IPS-20b (cell line): ENCODE measurements around the gene EIF5.

Experiments
- H3K27ac ChIP-seq: one replicate; pipeline ENCODE4 v1.5.1; 2013; ENCODE audit warnings: low read length
- H3K27me3 ChIP-seq: 2 replicates; pipeline ENCODE4 v1.6.1; 2013; ENCODE audit warnings: mild to moderate bottlenecking, low read length, inconsistent platforms; ENCODE audit not compliant: insufficient read depth
- H3K36me3 ChIP-seq: 2 replicates; pipeline ENCODE4 v1.6.1; 2013; ENCODE audit warnings: low read depth, mild to moderate bottlenecking, inconsistent platforms, low read length, moderate library complexity; ENCODE audit not compliant: insufficient read depth
- H3K4me1 ChIP-seq: 2 replicates; pipeline ENCODE4 v1.6.1; 2013; ENCODE audit warnings: mild to moderate bottlenecking, control low read depth, inconsistent platforms, low read length, moderate library complexity; ENCODE audit not compliant: insufficient read depth
- H3K4me3 ChIP-seq: 2 replicates; pipeline ENCODE4 v1.5.1; 2013; ENCODE audit warnings: mild to moderate bottlenecking, low read length, inconsistent platforms
- H3K9ac ChIP-seq: 2 replicates; pipeline ENCODE4 v1.6.1; 2013; ENCODE audit warnings: low read depth, mild to moderate bottlenecking, inconsistent platforms, low read length, moderate library complexity
- H3K9me3 ChIP-seq: 2 replicates; pipeline ENCODE4 v1.6.1; 2013; ENCODE audit warnings: mild to moderate bottlenecking, low read depth, low read length, inconsistent platforms; ENCODE audit not compliant: insufficient read depth

Gene EIF5

DNA sequence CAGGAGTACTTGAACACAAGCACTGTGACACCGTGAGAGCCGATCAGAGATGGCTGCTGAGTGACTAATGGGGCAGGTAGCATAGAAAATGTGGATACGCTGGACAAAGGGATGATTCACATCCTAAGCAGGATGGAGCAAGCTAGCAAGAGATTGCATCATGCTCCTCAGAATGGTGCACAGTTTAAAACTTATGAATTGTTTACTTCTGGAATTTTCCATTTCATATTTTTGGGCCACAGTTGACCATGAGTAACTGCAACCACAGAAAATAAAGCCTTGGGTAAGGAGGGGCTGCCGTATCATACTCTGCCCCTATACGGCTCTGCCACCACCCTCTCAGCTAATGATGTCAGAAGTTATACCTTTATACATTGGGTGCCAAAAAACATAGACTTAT lies 27.8 kb downstream of the EIF5 start:
- H3K27ac ChIP-seq: no peak overlapping the region
- no peaks in the 10 kb centered on the region for H3K27me3 ChIP-seq
- H3K9ac ChIP-seq: no peak overlapping the region
- H3K36me3 ChIP-seq: no peaks in the 10 kb centered on the region
- H3K9me3 ChIP-seq: peaks cover 19% of the 10 kb centered on the region
- H3K4me3 ChIP-seq: no peak overlapping the region
- no peaks in the 10 kb centered on the region for H3K4me1 ChIP-seq

DNA sequence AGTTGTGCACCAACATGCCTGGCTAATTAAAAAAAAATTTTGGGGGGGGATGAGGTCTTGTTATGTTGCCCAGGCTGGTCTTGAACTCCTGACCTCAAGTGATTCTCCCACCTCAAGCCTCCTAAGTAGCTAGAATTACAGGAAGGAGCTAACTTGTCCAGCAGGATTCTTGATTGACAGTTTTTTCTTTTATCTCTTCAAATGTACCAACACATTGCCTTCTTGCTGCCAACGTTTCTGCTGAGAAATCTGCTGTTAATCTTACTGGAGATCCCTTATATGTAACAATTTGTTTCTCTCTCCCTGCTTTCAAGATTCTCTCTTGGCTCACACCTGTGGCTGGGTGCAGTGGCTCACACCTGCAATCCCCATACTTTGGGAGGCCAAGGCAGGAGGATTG lies 28.7 kb downstream of the EIF5 start:
- Histone ChIP-seq H3K9ac (no peak overlapping the region), H3K4me1 (no peaks in the 10 kb centered on the region), H3K36me3 (no peaks in the 10 kb centered on the region), H3K9me3 (peaks cover 19% of the 10 kb centered on the region), H3K27me3 (no peaks in the 10 kb centered on the region), H3K4me3 (no peak overlapping the region), H3K27ac (no peak overlapping the region)

DNA sequence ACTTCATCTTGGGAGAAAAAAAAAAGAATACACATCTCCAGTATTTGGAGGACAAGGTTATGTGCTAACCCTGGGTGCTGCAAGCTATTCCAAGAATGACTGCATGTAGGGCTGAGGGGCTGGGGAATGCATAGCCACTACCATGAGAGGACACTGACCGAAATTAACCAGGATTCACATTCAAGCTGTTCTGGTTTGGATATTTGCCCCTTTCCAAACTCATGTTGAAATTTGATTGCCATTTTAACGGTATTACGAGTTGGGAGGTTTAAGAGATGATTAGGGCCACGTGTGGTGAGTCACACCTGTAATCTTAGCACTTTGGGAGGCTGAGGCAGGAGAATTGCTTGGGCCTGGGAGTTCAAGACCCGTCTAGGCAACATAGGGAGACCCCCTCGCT lies 32.7 kb downstream of the EIF5 start:
- H3K9ac ChIP-seq: no peak overlapping the region
- H3K27ac ChIP-seq: no peak overlapping the region
- peaks cover 18% of the 10 kb centered on the region for H3K9me3 ChIP-seq
- no peaks in the 10 kb centered on the region for H3K27me3 ChIP-seq
- no peaks in the 10 kb centered on the region for H3K4me1 ChIP-seq
- no peaks in the 10 kb centered on the region for H3K36me3 ChIP-seq
- H3K4me3 ChIP-seq: no peak overlapping the region

DNA sequence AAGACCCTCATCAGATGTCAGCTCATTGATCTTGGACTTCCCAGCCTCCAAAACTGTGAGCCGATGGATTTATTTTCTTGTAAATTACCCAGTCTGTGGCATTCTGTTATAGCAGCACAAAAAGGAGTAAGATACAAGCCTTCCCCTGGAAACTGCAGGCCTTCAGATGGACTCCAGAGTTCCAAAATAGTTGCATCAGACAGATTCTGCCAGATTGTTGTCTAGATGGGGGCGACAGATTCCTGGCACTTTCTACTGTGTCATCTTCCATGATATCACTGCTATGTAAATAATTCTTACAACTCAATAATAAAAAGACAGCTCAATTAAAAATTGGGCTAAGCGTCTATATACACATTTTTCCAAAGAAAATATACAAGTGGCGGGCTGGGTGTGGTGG lies 34.0 kb downstream of the EIF5 start:
- no peak overlapping the region for H3K27ac ChIP-seq
- no peak overlapping the region for H3K4me3 ChIP-seq
- no peaks in the 10 kb centered on the region for H3K4me1 ChIP-seq
- H3K27me3 ChIP-seq: no peaks in the 10 kb centered on the region
- no peak overlapping the region for H3K9ac ChIP-seq
- peaks cover 6% of the 10 kb centered on the region; the same call in 1 of the 2 replicates for H3K9me3 ChIP-seq
- no peaks in the 10 kb centered on the region for H3K36me3 ChIP-seq

DNA sequence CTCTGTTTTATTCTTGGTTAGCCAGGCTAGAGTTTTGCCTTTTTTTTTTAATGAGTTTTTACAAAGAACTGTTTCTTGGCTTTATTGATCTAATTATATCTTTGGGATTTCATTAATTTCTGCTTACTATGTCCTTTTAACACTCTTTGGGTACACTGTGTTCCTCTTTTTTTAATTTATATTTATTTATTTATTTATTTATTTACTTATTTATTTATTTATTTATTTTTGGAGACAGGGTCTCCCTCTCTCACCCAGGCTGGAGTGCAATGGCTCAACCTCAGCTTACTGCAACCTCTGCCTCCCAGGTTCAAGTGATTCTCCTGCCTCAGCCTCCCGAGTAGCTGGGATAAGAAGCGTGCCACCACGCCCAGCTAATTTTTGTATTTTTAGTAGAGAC lies 36.0 kb downstream of the EIF5 start:
- Histone ChIP-seq H3K27ac (no peak overlapping the region), H3K9me3 (no peaks in the 10 kb centered on the region), H3K4me3 (no peak overlapping the region), H3K9ac (no peak overlapping the region), H3K4me1 (no peaks in the 10 kb centered on the region), H3K27me3 (no peaks in the 10 kb centered on the region), H3K36me3 (no peaks in the 10 kb centered on the region)

DNA sequence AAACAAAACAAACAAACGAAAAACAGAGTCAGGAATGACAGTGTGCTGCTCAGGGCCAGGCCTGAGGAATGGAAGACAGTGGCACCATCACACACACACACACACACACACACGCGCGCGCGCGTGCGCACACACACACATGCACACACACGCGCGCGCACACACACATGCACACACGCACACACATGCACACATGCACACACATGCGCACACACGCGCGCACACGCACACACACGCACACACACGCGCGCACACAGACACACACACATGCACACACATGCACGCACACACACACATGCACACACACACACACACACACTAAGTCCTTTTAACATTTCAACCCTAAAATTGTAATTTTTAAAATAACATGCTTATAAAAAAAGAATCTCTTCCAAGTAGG lies 38.0 kb downstream of the EIF5 start:
- Histone ChIP-seq H3K9me3 (no peaks in the 10 kb centered on the region), H3K27ac (no peak overlapping the region), H3K4me3 (no peak overlapping the region), H3K4me1 (no peaks in the 10 kb centered on the region), H3K36me3 (no peaks in the 10 kb centered on the region), H3K27me3 (no peaks in the 10 kb centered on the region), H3K9ac (no peak overlapping the region)

DNA sequence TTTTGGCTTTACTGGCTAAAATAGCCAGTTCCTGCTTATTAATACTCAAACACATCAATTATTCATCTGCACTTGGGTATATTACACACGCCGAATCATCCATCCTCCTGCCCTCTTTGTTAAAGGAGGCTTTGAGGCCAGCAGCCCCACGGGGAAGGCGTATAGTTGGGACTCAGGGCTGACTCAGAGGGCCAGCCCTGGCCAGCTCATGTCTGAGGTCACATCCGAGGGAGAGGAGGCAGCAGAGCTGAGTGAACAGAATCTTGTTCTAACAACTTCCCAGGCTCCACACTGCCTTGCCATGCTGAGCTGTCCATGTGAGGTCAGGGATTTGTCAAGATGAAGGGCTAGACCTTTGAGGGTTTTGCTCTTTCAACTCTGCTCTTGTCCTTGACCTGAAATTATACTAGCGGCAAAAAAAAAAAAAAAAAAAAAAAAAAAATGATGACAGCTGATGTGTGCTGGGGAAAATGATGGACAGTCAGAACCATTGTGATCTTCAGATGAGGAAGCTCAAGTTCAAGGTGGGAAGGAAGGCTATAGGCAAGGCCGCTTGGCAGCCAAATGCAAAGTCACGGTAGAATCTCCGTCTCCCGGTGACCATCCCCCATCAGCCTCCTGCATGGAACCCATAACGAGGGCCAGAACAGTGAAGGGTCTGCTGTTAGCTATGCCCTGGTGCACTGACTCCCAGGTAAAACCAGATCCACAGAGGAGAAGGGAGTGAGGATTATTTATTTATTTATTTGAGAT lies 38.7 kb downstream of the EIF5 start:
- no peak overlapping the region for H3K27ac ChIP-seq
- no peaks in the 10 kb centered on the region for H3K27me3 ChIP-seq
- no peaks in the 10 kb centered on the region for H3K9me3 ChIP-seq
- H3K4me3 ChIP-seq: no peak overlapping the region
- no peaks in the 10 kb centered on the region for H3K4me1 ChIP-seq
- no peaks in the 10 kb centered on the region for H3K36me3 ChIP-seq
- H3K9ac ChIP-seq: no peak overlapping the region

DNA sequence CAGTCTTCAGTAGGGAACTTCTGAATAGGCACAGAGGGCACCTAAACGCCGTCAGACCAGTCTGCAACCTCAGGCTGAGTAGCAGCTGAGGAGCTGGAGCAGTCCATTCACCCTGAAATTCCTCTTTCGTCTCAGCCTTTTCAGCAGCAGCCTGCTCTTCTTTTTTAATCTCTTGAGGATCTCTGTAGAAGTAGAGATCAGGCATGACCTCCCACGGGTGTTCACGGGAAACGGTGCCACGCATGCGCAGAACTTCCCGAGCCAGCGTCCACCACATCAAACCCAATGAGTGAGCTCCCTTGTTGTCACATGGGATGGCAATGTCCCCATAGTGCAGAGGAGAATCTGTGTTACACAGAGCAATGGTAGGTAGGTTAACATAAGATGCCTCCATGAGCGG lies 40.1 kb downstream of the EIF5 start:
- Histone ChIP-seq H3K9me3 (no peaks in the 10 kb centered on the region), H3K27me3 (no peaks in the 10 kb centered on the region), H3K4me3 (no peak overlapping the region), H3K27ac (no peak overlapping the region), H3K4me1 (no peaks in the 10 kb centered on the region), H3K9ac (no peak overlapping the region), H3K36me3 (no peaks in the 10 kb centered on the region)

DNA sequence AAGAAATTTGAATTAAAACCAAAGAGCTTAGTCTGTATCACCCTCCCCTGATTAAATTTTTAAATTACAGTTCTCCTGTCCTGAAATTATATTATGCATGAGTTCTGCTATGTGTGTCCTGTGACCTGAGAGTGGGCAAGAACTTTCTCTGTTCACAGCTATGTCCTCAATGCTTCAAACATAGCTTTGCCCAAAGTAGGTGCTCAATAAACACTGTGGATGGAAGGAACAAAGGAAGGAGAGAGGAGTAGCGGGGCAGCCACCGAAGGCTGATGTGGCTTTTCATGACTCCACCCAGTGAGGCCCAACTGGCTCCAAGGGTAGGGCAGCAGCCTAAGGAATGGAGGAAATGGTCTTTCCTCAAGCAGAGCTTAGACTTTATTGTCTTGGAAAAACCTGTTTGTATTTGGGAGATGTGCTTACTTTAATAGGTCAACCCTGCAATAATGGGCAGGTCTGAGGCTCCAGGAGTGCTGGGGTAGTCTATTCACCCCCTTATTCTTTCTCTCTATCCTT lies 43.5 kb downstream of the EIF5 start:
- Histone ChIP-seq H3K27me3 (0 out of 2 replicates have a peak, but pooled peaks cover 5% of the 10 kb centered on the region), H3K9ac (no peak overlapping the region), H3K4me3 (no peak overlapping the region), H3K9me3 (no peaks in the 10 kb centered on the region), H3K36me3 (no peaks in the 10 kb centered on the region), H3K27ac (no peak overlapping the region), H3K4me1 (no peaks in the 10 kb centered on the region)

DNA sequence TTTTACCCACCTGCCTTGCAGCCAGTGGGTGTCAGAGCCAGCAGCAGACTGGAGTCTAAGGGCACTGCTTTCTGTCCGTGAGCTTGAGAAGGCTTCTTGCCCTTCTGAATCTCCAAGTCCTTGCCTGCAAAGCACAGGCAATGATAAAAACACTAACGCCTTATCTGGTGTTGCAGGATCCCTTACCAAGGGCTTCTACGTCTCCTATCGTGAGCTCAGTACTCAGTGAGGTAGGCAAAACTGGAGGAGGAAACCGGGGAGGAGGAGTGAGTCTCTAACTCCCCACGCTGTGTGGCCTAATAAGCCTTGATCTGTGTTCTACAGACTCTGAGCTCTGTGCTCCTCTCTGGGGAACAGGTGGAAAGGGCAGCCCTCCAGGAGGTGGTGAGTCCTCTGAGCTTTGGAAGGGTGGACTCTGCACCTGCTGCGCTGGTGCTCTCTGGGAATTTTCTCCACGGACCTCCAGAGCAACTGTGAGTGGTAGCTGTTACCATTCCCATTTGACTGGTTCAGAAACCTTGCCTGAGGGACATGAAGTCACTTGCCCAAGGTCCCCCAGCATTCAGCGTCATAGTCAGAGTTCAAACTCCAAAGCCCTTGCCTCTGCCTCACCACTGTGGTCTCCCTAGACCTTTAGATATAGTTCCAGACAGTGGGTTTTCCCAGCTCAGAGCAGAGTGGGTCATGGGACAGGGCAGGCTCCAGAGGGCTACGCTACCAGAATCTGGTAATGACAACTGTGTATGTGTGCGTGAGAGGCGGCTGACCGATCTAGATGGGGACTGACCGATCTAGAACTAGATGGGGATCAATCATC lies 44.2 kb downstream of the EIF5 start:
- Histone ChIP-seq H3K4me1 (no peaks in the 10 kb centered on the region), H3K27me3 (peaks cover 5% of the 10 kb centered on the region; the same call in 1 of the 2 replicates), H3K27ac (no peak overlapping the region), H3K36me3 (no peaks in the 10 kb centered on the region), H3K9ac (no peak overlapping the region), H3K4me3 (no peak overlapping the region), H3K9me3 (no peaks in the 10 kb centered on the region)

DNA sequence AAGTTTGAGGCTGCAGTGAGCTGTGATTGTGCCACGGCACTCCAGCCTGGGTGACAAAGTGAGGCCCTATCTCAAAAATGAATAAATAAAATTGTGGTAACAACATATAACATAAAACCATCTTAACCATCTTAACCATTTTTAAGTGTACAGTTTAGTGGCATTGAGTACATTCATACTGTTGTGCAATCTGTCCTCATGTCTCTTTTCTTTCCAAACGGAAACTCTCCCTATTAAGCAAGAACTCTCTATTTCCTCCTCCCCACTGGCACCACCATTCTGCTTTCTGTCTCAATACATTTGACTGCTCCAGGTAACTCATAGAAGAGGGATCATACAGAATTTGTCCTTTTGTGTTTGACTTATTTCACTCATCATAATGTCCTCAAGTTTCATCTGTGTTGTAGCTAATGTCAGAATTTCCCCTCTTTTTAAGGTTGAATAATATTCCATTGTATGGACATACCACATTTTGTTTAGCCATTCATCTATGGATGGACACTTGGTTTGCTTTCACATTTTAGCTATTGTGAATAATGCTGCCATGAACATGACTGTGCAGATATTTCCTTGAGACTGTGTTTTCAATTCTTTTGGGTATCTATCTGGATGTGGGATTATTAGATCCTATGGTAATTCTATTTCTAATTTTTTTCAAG lies 46.8 kb downstream of the EIF5 start:
- no peak overlapping the region for H3K4me3 ChIP-seq
- no peak overlapping the region for H3K9ac ChIP-seq
- no peaks in the 10 kb centered on the region for H3K9me3 ChIP-seq
- peaks cover 20% of the 10 kb centered on the region for H3K27me3 ChIP-seq
- 0 out of 2 replicates have a peak, but pooled peaks cover 5% of the 10 kb centered on the region for H3K4me1 ChIP-seq
- no peak overlapping the region for H3K27ac ChIP-seq
- H3K36me3 ChIP-seq: no peaks in the 10 kb centered on the region
